HG02588 (cell line): ENCODE measurements around the gene RWDD2A.
A peak's percentile ranks its signal among the peaks of the same experiment; 100 is the strongest.

ENCODE experiments used
- ATAC-seq: cut with Tn5 transposase; IDR thresholded peaks from one replicate; pipeline ENCODE4 v1.9.1; 2021; ENCODE audit warnings: mild to moderate bottlenecking, moderate library complexity; ENCODE audit not compliant: unreplicated experiment

RWDD2A gene

GRCh38 chr6:83198486-83199172, 5.5 kb downstream of the RWDD2A start:
- ATAC-seq: no peak

- ATAC-seq: peak; percentile 68
Observed at GRCh38 chr6:83199173-83199862, 6.2 kb downstream of the RWDD2A start.

GRCh38 chr6:83199863-83200225, 6.7 kb downstream of the RWDD2A start:
- ATAC-seq: no peak

DNA sequence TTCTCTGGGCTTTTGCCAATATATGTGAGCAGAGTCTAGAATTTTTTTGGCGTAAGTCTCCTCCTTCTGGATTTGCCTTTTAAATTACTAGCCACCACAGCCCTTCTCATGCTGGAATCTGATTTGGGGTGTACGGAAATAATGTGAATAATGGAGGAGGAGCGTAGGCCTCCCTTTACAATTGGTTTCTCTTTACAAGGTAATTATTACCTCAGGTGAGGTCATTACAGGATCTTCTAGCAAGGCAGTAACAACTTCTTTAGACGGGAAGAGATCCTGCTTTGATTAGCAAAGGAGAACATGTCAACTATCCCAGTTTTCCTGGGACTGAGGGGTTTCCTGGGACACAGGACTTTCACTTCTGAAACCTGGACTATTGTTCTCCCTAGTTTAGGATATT, 8.9 kb downstream of the RWDD2A start:
- no peak for ATAC-seq

GRCh38 chr6:83215131-83216047, 22.2 kb downstream of the RWDD2A start:
- peak; percentile 100 for ATAC-seq

GRCh38 chr6:83216806-83217205, 23.6 kb downstream of the RWDD2A start:
- ATAC-seq: no peak

DNA sequence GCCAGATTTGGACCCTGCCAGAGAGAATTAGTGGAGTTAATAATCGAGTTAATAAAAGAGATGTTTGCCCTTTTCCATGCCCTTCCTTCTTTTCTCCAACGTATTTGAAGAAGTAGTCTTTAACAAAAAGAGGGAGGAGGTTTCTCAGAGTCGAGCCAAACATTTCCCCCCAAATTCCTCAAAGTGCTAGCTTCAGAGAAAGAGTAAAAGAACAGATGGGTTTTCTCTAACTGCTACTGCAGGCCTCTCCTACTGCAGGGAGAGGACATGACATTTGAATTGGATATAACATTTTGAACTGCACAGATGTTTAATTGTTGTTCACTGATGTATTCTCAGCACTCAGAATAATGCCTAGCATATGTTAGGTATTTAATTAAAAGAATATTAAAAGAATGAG, 25.5 kb downstream of the RWDD2A start:
- no peak for ATAC-seq

DNA sequence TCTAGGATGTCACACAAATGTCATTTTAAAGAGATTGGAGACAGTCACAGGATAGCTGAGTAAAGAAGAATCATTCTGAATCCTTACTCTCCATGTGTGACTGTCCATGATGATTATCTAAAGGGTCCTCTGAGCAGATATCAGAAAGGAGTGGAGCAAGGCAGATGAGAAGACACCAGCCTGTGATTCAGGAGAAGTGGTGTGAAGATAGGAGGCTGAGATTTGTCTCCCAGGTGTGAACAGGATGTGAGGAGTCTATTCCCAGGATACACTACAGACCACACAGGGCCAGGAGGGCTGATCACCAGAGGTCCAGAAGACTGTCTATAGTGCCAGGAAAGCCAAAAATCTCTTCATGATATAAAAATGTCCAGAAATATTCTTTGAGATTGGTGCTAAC, 27.0 kb downstream of the RWDD2A start:
- no peak for ATAC-seq

- no peak for ATAC-seq
Observed at GRCh38 chr6:83221276-83221675, 28.1 kb downstream of the RWDD2A start.

DNA sequence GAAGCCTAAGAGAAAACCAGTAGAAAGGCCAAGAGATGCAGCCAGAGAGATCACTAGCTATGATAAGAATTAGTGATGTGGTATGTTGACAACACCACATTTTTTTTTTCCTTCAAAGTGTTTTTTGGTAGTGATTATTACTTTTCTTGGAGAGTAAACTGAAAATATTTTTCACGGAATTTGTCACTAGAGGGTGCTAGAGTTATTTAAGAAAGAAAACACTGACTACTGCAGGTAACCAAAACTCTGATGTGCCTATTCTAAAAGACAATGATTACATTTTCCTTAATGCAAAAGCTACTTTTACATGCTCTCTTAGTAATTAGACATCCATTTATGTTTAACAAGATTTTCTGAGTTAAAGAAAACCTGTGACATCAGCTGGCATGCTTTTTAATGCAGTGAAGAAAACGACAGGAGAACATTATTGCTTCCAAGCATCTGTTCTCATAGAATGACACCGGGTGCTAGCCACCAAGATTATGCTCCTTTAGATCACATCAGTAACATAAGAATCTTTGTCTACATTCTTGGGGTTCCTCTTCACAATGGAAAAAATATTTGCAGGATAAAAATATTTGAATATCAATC, 28.8 kb downstream of the RWDD2A start:
- ATAC-seq: no peak

- ATAC-seq: no peak
Observed at GRCh38 chr6:83226517-83226916, 33.4 kb downstream of the RWDD2A start.

DNA sequence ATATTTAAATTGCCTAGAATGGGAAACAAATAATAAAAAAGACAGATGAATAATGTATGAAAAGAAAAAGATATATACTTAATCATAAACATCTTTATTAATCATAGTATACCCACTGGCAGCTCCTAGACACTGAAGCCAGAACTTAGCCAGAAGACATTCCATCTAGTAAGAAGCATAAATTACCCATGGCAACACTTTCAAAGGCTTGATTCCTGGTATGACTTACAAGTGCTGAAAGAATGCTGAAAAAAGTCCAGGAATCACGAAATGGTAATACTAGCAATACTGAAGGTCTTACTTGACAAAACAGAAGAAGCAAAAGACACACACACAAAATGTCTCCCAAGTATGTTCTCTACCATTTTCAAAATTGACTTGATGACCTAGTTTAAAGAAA, 38.0 kb downstream of the RWDD2A start:
- ATAC-seq: no peak

GRCh38 chr6:83247471-83247870, 54.3 kb downstream of the RWDD2A start:
- no peak for ATAC-seq
